ENCODE measurements around the gene UXS1.

UXS1 gene

GRCh38 chr2:106053581-106053980 is 140.5 kb downstream of the UXS1 start:
- H3K36me3 ChIP-seq: no peaks in the 10 kb centered on the region
- intact Hi-C loops (cut with DNase I; ENCODE audit: low total_unique reads): no loop called here
- H3K4me1 ChIP-seq: no peaks in the 10 kb centered on the region
- H3K9me3 ChIP-seq: no peaks in the 10 kb centered on the region
- DNase-seq: no peak
- TF ChIP-seq, protein P1, sequence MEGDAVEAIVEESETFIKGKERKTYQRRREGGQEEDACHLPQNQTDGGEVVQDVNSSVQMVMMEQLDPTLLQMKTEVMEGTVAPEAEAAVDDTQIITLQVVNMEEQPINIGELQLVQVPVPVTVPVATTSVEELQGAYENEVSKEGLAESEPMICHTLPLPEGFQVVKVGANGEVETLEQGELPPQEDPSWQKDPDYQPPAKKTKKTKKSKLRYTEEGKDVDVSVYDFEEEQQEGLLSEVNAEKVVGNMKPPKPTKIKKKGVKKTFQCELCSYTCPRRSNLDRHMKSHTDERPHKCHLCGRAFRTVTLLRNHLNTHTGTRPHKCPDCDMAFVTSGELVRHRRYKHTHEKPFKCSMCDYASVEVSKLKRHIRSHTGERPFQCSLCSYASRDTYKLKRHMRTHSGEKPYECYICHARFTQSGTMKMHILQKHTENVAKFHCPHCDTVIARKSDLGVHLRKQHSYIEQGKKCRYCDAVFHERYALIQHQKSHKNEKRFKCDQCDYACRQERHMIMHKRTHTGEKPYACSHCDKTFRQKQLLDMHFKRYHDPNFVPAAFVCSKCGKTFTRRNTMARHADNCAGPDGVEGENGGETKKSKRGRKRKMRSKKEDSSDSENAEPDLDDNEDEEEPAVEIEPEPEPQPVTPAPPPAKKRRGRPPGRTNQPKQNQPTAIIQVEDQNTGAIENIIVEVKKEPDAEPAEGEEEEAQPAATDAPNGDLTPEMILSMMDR (IDR thresholded peaks at IDR 0.05): no peak
- no peaks in the 10 kb centered on the region for H3K27me3 ChIP-seq
- no peak overlapping the region for H3K4me3 ChIP-seq
- H3K27ac ChIP-seq: no peak overlapping the region

DNA sequence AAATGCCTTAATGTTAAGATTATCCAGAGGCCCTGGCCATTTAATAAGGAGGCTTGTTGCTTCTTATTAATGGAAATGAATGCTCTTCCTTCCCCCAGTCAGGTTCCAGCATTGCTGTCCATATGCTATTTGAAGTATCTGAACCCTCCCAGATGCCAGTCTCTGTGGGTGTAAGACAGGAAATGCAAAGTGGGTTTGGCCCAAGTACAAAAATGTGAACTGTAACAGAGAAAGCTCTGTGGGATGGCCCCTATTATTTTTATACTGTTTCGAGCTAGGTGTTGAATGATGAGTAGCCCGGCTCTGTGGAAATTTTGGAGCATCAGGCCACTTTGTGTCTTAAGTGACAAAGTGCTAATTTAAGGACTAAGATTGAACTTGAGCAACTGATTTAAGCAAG is 141.0 kb downstream of the UXS1 start:
- no peaks in the 10 kb centered on the region for H3K36me3 ChIP-seq
- no peak for DNase-seq
- no peak overlapping the region for H3K27ac ChIP-seq
- no peaks in the 10 kb centered on the region for H3K9me3 ChIP-seq
- TF ChIP-seq, protein P1 (IDR thresholded peaks at IDR 0.05): no peak
- H3K27me3 ChIP-seq: no peaks in the 10 kb centered on the region
- H3K4me1 ChIP-seq: no peaks in the 10 kb centered on the region
- intact Hi-C loops (cut with DNase I; ENCODE audit: low total_unique reads): no loop called here
- no peak overlapping the region for H3K4me3 ChIP-seq

- no peak for DNase-seq
- TF ChIP-seq, protein P1 (IDR thresholded peaks at IDR 0.05): no peak
- Histone ChIP-seq H3K9me3 (no peaks in the 10 kb centered on the region), H3K27ac (no peak overlapping the region), H3K27me3 (no peaks in the 10 kb centered on the region), H3K4me1 (peaks cover 0 to 2% (median 0%) of the 10 kb centered on the region in 4 donors), H3K4me3 (no peak overlapping the region), H3K36me3 (no peaks in the 10 kb centered on the region)
- intact Hi-C loops (cut with DNase I; ENCODE audit: low total_unique reads): no loop called here
Measured at GRCh38 chr2:106044859-106045258, 149.2 kb downstream of the UXS1 start.

GRCh38 chr2:106044021-106044420 is 150.1 kb downstream of the UXS1 start:
- H3K27me3 ChIP-seq: no peaks in the 10 kb centered on the region
- TF ChIP-seq, protein P1 (IDR thresholded peaks at IDR 0.05): no peak
- intact Hi-C loops (cut with DNase I; ENCODE audit: low total_unique reads): no loop called here

More at GRCh38 chr2:106044021-106044420, 150.1 kb downstream of the UXS1 start:
- H3K4me3 ChIP-seq: no peak overlapping the region
- no peaks in the 10 kb centered on the region for H3K36me3 ChIP-seq
- peaks cover 0 to 9% (median 1%) of the 10 kb centered on the region in 4 donors for H3K4me1 ChIP-seq
- DNase-seq: no peak
- H3K9me3 ChIP-seq: no peaks in the 10 kb centered on the region
- no peak overlapping the region for H3K27ac ChIP-seq
